WTC11 (cell line): ENCODE results near the gene CASP4. TPM values are rescaled to one million over a fixed set of nuclear protein-coding genes. Genes with fewer than 3 reads are reported as not detected.

ENCODE experiments used
- ATAC-seq: fragments of 200-7000 bp; cut with Tn5 transposase; 2 replicates; pipeline ENCODE4 v1.10.0; 2021; ENCODE audit warnings: mild to moderate bottlenecking, moderate library complexity
- CTCF ChIA-PET: fragments of 300-600 bp; sonication (Branson Sonifier 250); formaldehyde crosslinking; loops from one replicate; lab custom pipeline; 2021; ENCODE audit warnings: antibody characterized with exemption; lab: Charles Lee
- POLR2A ChIA-PET: fragments of 350-600 bp; sonication (Branson Sonifier 250); formaldehyde crosslinking; loops from one replicate; lab custom pipeline; 2021; ENCODE audit warnings: antibody characterized with exemption; lab: Charles Lee
- DNase-seq: peaks from one replicate; pipeline ENCODE4 v3.0.0; 2021; ENCODE audit warnings: low spot score
- H3K27ac Mint-ChIP-seq: 2 replicates; pipeline ENCODE4 v1.8.0; 2021; ENCODE audit warnings: mixed read lengths
- H3K27me3 Mint-ChIP-seq: 2 replicates; pipeline ENCODE4 v1.8.0; 2021; ENCODE audit warnings: low read depth, mild to moderate bottlenecking, moderate library complexity, mixed read lengths
- H3K36me3 Mint-ChIP-seq: 2 replicates; pipeline ENCODE4 v1.8.0; 2021; ENCODE audit warnings: mixed read lengths
- H3K4me1 Mint-ChIP-seq: 2 replicates; pipeline ENCODE4 v1.8.0; 2022; ENCODE audit warnings: mixed read lengths
- H3K4me3 Mint-ChIP-seq: 2 replicates; pipeline ENCODE4 v1.8.0; 2021; ENCODE audit warnings: mild to moderate bottlenecking, moderate library complexity, mixed read lengths
- H3K9me3 Mint-ChIP-seq: 2 replicates; pipeline ENCODE4 v1.8.0; 2021; ENCODE audit warnings: mixed read lengths
- CREM ChIP-seq: sonication (generic); formaldehyde crosslinking; IDR thresholded peaks from 2 replicates; pipeline ENCODE4 v1.8.1; 2022; ENCODE audit warnings: mild to moderate bottlenecking, missing genetic modification reagents, moderate library complexity
- ELF4 ChIP-seq: sonication (generic); formaldehyde crosslinking; IDR thresholded peaks from 2 replicates; pipeline ENCODE4 v1.8.1; 2022; ENCODE audit warnings: low read depth, mild to moderate bottlenecking, moderate library complexity, missing genetic modification reagents
- GABPB1 ChIP-seq: sonication (generic); formaldehyde crosslinking; IDR thresholded peaks from 2 replicates; pipeline ENCODE4 v1.8.1; 2023; ENCODE audit warnings: mild to moderate bottlenecking, missing genetic modification reagents
- GRHL2 ChIP-seq: fragments of 250-450 bp; sonication (Bioruptor Pico); IDR thresholded peaks from 2 replicates; pipeline ENCODE4 v1.8.0; 2022; ENCODE audit warnings: mild to moderate bottlenecking, moderate library complexity; ENCODE audit not compliant: insufficient replicate concordance, severe bottlenecking
- NFE2L1 ChIP-seq: sonication (generic); formaldehyde crosslinking; IDR thresholded peaks from 2 replicates; pipeline ENCODE4 v1.8.1; 2023; ENCODE audit warnings: missing genetic modification reagents
- NR3C1 ChIP-seq: sonication (generic); formaldehyde crosslinking; conservative IDR thresholded peaks from 2 replicates; pipeline ENCODE4 v1.8.1; 2023; ENCODE audit warnings: low read depth, mild to moderate bottlenecking, missing genetic modification reagents
- OVOL2 ChIP-seq: fragments of 250-450 bp; sonication (Bioruptor Pico); IDR thresholded peaks from 2 replicates; pipeline ENCODE4 v1.9.0; 2021; ENCODE audit warnings: mild to moderate bottlenecking, borderline replicate concordance
- RORB ChIP-seq: fragments of 250-450 bp; sonication (Bioruptor Pico); IDR thresholded peaks from 2 replicates; pipeline ENCODE4 v1.9.0; 2021; ENCODE audit warnings: mild to moderate bottlenecking
- SMAD4 ChIP-seq: sonication (generic); formaldehyde crosslinking; IDR thresholded peaks from 2 replicates; pipeline ENCODE4 v1.8.0; 2022; ENCODE audit warnings: mild to moderate bottlenecking, missing genetic modification reagents
- TP53 ChIP-seq: sonication (generic); formaldehyde crosslinking; IDR thresholded peaks from 2 replicates; pipeline ENCODE4 v1.8.1; 2023; ENCODE audit warnings: mild to moderate bottlenecking, missing genetic modification reagents
- ZBTB21 ChIP-seq: sonication (generic); formaldehyde crosslinking; IDR thresholded peaks from 2 replicates; pipeline ENCODE4 v1.8.1; 2023; ENCODE audit warnings: mild to moderate bottlenecking, missing genetic modification reagents, borderline replicate concordance
- ZNF138 ChIP-seq: sonication (generic); formaldehyde crosslinking; conservative IDR thresholded peaks from 2 replicates; pipeline ENCODE4 v1.8.1; 2022; ENCODE audit warnings: mild to moderate bottlenecking, moderate library complexity, missing genetic modification reagents
- total RNA-seq: library from RNA; stranded (reverse); gene quantifications from 3 replicates; pipeline ENCODE4 v1.2.3, GENCODE V29; 2021
- TF ChIP-seq, protein P1 (sequence below): fragments of 250-450 bp; sonication (Bioruptor Pico); IDR thresholded peaks from 2 replicates; pipeline ENCODE4 v1.9.0; 2021; ENCODE audit warnings: moderate library complexity, mild to moderate bottlenecking, inconsistent platforms, borderline replicate concordance
- TF ChIP-seq, protein P2 (sequence below): sonication (generic); formaldehyde crosslinking; IDR thresholded peaks from 2 replicates; pipeline ENCODE4 v1.8.0; 2023; ENCODE audit warnings: mild to moderate bottlenecking, missing genetic modification reagents
- TF ChIP-seq, protein P3 (sequence below): sonication (generic); formaldehyde crosslinking; IDR thresholded peaks from 2 replicates; pipeline ENCODE4 v1.8.0; 2022; ENCODE audit warnings: mild to moderate bottlenecking, missing genetic modification reagents
- TF ChIP-seq, protein P4 (sequence below): sonication (generic); formaldehyde crosslinking; IDR thresholded peaks from 2 replicates; pipeline ENCODE4 v1.8.0; 2022; ENCODE audit warnings: missing genetic modification reagents
- TF ChIP-seq, protein P5 (sequence below): fragments of 250-450 bp; sonication (Bioruptor Pico); IDR thresholded peaks from 2 replicates; pipeline ENCODE4 v1.9.0; 2021; ENCODE audit warnings: mild to moderate bottlenecking
- TF ChIP-seq, protein P6 (sequence below): fragments of 250-450 bp; sonication (Bioruptor Pico); IDR thresholded peaks from 2 replicates; pipeline ENCODE4 v1.9.0; 2021; ENCODE audit warnings: mild to moderate bottlenecking, borderline replicate concordance
- TF ChIP-seq, protein P7 (sequence below): sonication (generic); formaldehyde crosslinking; IDR thresholded peaks from 2 replicates; pipeline ENCODE4 v1.8.1; 2023; ENCODE audit warnings: mild to moderate bottlenecking, missing genetic modification reagents, borderline replicate concordance

Gene CASP4
- total RNA-seq, 1 experiment from 2014 or later: 0.44 TPM

DNA sequence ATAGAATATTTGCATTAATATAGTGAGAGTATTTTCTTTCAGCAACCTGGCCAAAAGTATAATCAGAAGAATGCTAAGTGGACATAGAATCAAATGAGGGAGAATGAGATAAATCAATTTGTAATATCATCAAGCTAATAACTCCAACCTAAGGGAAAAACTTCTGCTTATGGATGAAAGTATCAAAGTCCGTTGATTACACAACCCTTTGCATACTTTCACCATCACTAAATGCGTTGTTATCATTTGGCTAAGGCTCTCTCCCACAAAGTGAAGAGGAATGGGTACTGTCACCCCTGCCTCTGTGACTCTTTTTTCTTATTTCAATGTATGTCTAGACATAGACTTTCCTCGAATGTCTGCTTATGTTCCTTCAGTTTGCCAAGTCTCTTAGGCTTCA, 16.4 kb upstream of the CASP4 start:
- no peak for ATAC-seq
- ChIA-PET POLR2A (no interaction called here), CTCF (interaction anchor here (1.4 kb wide), 1 partner anchor 16 kb away, joined by 4 read pairs; no protein-coding TSS in a partner anchor)
- Mint-ChIP-seq H3K27ac (no peak overlapping the region), H3K27me3 (no peaks in the 10 kb centered on the region), H3K4me1 (no peaks in the 10 kb centered on the region), H3K4me3 (no peak overlapping the region), H3K9me3 (peaks cover 24% of the 10 kb centered on the region), H3K36me3 (0 out of 2 replicates have a peak, but pooled peaks cover 9% of the 10 kb centered on the region)
- TF ChIP-seq, protein P1, sequence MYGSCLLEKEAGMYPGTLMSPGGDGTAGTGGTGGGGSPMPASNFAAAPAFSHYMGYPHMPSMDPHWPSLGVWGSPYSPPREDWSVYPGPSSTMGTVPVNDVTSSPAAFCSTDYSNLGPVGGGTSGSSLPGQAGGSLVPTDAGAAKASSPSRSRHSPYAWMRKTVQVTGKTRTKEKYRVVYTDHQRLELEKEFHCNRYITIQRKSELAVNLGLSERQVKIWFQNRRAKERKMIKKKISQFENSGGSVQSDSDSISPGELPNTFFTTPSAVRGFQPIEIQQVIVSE (CRISPR knock-in tag): no peak
- TF ChIP-seq, protein P2, sequence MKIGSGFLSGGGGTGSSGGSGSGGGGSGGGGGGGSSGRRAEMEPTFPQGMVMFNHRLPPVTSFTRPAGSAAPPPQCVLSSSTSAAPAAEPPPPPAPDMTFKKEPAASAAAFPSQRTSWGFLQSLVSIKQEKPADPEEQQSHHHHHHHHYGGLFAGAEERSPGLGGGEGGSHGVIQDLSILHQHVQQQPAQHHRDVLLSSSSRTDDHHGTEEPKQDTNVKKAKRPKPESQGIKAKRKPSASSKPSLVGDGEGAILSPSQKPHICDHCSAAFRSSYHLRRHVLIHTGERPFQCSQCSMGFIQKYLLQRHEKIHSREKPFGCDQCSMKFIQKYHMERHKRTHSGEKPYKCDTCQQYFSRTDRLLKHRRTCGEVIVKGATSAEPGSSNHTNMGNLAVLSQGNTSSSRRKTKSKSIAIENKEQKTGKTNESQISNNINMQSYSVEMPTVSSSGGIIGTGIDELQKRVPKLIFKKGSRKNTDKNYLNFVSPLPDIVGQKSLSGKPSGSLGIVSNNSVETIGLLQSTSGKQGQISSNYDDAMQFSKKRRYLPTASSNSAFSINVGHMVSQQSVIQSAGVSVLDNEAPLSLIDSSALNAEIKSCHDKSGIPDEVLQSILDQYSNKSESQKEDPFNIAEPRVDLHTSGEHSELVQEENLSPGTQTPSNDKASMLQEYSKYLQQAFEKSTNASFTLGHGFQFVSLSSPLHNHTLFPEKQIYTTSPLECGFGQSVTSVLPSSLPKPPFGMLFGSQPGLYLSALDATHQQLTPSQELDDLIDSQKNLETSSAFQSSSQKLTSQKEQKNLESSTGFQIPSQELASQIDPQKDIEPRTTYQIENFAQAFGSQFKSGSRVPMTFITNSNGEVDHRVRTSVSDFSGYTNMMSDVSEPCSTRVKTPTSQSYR (CRISPR knock-in tag): no peak
- TF ChIP-seq, protein P3, sequence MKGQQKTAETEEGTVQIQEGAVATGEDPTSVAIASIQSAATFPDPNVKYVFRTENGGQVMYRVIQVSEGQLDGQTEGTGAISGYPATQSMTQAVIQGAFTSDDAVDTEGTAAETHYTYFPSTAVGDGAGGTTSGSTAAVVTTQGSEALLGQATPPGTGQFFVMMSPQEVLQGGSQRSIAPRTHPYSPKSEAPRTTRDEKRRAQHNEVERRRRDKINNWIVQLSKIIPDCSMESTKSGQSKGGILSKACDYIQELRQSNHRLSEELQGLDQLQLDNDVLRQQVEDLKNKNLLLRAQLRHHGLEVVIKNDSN: no peak
- TF ChIP-seq GRHL2: no peak
- no peak for TF ChIP-seq NFE2L1 (CRISPR knock-in tag)
- TF ChIP-seq ELF4 (CRISPR knock-in tag): no peak
- TF ChIP-seq ZBTB21 (CRISPR knock-in tag): no peak
- no peak for TF ChIP-seq SMAD4 (CRISPR knock-in tag)
- no peak for TF ChIP-seq GABPB1 (CRISPR knock-in tag)
- DNase-seq: no peak

DNA sequence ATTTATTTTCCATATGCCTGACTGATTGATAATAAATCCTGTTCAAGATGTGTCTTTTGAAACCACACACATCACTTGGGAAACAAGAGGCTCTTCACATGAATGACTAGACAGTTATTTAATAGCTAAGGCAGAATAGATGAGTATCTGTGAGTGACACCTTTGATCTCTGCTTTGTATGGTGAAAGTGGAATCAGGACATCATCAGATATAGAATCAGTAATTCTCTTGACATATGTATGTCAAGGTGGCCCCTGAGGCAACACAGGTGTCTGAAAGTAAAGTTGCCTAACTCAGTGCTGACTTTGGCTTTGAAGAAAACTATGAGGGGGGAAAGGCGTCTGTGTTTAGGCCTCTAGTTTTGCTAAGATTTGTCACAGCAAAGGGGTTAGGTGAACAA, 11.5 kb upstream of the CASP4 start:
- POLR2A ChIA-PET: no interaction called here
- H3K4me1 Mint-ChIP-seq: no peaks in the 10 kb centered on the region
- TF ChIP-seq, protein P4, sequence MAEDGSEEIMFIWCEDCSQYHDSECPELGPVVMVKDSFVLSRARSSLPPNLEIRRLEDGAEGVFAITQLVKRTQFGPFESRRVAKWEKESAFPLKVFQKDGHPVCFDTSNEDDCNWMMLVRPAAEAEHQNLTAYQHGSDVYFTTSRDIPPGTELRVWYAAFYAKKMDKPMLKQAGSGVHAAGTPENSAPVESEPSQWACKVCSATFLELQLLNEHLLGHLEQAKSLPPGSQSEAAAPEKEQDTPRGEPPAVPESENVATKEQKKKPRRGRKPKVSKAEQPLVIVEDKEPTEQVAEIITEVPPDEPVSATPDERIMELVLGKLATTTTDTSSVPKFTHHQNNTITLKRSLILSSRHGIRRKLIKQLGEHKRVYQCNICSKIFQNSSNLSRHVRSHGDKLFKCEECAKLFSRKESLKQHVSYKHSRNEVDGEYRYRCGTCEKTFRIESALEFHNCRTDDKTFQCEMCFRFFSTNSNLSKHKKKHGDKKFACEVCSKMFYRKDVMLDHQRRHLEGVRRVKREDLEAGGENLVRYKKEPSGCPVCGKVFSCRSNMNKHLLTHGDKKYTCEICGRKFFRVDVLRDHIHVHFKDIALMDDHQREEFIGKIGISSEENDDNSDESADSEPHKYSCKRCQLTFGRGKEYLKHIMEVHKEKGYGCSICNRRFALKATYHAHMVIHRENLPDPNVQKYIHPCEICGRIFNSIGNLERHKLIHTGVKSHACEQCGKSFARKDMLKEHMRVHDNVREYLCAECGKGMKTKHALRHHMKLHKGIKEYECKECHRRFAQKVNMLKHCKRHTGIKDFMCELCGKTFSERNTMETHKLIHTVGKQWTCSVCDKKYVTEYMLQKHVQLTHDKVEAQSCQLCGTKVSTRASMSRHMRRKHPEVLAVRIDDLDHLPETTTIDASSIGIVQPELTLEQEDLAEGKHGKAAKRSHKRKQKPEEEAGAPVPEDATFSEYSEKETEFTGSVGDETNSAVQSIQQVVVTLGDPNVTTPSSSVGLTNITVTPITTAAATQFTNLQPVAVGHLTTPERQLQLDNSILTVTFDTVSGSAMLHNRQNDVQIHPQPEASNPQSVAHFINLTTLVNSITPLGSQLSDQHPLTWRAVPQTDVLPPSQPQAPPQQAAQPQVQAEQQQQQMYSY: no peak
- TF ChIP-seq CREM: no peak
- TF ChIP-seq ZNF138 (CRISPR knock-in tag): no peak
- no peak for TF ChIP-seq RORB (CRISPR knock-in tag)
- TF ChIP-seq GRHL2: no peak
- no peak for TF ChIP-seq TP53
- TF ChIP-seq OVOL2 (CRISPR knock-in tag): no peak
- TF ChIP-seq, protein P5, sequence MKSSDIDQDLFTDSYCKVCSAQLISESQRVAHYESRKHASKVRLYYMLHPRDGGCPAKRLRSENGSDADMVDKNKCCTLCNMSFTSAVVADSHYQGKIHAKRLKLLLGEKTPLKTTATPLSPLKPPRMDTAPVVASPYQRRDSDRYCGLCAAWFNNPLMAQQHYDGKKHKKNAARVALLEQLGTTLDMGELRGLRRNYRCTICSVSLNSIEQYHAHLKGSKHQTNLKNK (CRISPR knock-in tag): no peak
- no peak for TF ChIP-seq NR3C1 (CRISPR knock-in tag)
- TF ChIP-seq, protein P6, sequence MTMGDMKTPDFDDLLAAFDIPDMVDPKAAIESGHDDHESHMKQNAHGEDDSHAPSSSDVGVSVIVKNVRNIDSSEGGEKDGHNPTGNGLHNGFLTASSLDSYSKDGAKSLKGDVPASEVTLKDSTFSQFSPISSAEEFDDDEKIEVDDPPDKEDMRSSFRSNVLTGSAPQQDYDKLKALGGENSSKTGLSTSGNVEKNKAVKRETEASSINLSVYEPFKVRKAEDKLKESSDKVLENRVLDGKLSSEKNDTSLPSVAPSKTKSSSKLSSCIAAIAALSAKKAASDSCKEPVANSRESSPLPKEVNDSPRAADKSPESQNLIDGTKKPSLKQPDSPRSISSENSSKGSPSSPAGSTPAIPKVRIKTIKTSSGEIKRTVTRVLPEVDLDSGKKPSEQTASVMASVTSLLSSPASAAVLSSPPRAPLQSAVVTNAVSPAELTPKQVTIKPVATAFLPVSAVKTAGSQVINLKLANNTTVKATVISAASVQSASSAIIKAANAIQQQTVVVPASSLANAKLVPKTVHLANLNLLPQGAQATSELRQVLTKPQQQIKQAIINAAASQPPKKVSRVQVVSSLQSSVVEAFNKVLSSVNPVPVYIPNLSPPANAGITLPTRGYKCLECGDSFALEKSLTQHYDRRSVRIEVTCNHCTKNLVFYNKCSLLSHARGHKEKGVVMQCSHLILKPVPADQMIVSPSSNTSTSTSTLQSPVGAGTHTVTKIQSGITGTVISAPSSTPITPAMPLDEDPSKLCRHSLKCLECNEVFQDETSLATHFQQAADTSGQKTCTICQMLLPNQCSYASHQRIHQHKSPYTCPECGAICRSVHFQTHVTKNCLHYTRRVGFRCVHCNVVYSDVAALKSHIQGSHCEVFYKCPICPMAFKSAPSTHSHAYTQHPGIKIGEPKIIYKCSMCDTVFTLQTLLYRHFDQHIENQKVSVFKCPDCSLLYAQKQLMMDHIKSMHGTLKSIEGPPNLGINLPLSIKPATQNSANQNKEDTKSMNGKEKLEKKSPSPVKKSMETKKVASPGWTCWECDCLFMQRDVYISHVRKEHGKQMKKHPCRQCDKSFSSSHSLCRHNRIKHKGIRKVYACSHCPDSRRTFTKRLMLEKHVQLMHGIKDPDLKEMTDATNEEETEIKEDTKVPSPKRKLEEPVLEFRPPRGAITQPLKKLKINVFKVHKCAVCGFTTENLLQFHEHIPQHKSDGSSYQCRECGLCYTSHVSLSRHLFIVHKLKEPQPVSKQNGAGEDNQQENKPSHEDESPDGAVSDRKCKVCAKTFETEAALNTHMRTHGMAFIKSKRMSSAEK: no peak
- TF ChIP-seq, protein P7, sequence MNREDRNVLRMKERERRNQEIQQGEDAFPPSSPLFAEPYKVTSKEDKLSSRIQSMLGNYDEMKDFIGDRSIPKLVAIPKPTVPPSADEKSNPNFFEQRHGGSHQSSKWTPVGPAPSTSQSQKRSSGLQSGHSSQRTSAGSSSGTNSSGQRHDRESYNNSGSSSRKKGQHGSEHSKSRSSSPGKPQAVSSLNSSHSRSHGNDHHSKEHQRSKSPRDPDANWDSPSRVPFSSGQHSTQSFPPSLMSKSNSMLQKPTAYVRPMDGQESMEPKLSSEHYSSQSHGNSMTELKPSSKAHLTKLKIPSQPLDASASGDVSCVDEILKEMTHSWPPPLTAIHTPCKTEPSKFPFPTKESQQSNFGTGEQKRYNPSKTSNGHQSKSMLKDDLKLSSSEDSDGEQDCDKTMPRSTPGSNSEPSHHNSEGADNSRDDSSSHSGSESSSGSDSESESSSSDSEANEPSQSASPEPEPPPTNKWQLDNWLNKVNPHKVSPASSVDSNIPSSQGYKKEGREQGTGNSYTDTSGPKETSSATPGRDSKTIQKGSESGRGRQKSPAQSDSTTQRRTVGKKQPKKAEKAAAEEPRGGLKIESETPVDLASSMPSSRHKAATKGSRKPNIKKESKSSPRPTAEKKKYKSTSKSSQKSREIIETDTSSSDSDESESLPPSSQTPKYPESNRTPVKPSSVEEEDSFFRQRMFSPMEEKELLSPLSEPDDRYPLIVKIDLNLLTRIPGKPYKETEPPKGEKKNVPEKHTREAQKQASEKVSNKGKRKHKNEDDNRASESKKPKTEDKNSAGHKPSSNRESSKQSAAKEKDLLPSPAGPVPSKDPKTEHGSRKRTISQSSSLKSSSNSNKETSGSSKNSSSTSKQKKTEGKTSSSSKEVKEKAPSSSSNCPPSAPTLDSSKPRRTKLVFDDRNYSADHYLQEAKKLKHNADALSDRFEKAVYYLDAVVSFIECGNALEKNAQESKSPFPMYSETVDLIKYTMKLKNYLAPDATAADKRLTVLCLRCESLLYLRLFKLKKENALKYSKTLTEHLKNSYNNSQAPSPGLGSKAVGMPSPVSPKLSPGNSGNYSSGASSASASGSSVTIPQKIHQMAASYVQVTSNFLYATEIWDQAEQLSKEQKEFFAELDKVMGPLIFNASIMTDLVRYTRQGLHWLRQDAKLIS (CRISPR knock-in tag): no peak

More for the DNA sequence above, 11.5 kb upstream of the CASP4 start:
- ATAC-seq (no peak), DNase-seq (no peak)
- no peak overlapping the region for H3K27ac Mint-ChIP-seq
- no peak overlapping the region for H3K4me3 Mint-ChIP-seq
- H3K27me3 Mint-ChIP-seq: no peaks in the 10 kb centered on the region
- CTCF ChIA-PET: no interaction called here
- peaks cover 3% of the 10 kb centered on the region for H3K36me3 Mint-ChIP-seq
- H3K9me3 Mint-ChIP-seq: peaks cover 14% of the 10 kb centered on the region
